Stimulated activated CD8-positive, alpha-beta memory T cell treated with anti-CD3 and anti-CD28 coated beads, Interleukin-12 subunit alpha, Interleukin-12 subunit beta, amount 100 ng/mL, for 24 hours (primary cell): ENCODE results near the gene CADPS2.

Source experiments
- DNase-seq: peaks from one replicate; pipeline ENCODE4 v3.0.0-alpha.2; 2020; ENCODE audit errors: extremely low read depth

CADPS2 gene

DNA sequence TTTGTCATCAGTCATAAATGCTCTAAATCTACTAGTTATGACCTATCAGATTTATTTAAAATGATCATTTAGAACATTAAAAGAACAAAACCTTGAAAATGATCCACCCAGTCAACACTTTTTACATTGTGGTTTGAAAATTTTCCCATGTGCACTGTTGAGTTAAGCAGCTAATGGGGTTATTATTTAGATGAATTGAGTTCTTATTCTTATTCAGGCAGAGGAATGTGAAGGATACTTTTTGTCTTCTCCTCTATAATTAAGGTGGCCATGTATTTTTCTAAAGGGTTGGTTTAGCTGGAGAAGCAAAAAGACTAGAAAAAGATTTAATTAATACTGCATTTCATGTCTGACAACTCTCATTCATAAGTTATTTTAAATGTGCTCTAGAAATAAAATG lies 506.8 kb downstream of the CADPS2 start:
- no peak for DNase-seq

DNA sequence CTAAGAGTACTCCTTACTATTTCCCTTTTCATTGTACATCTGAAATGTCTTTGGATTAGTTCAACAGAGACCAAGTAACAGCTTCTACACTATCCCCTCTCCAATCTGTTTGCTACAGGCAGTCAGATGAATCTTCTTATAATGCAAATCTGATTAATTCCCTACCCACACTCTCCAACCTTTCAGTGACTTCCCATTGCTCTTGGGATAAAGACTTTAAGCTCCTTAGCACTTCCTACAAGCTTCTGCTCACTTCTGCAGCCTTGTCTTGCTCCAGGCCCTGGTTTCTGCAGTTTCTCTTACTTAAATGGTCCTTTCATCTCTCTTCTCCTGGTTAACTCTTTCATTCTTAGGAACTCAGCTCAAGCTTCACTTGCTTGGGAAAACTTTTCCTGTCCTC lies 516.5 kb downstream of the CADPS2 start:
- no peak for DNase-seq

DNA sequence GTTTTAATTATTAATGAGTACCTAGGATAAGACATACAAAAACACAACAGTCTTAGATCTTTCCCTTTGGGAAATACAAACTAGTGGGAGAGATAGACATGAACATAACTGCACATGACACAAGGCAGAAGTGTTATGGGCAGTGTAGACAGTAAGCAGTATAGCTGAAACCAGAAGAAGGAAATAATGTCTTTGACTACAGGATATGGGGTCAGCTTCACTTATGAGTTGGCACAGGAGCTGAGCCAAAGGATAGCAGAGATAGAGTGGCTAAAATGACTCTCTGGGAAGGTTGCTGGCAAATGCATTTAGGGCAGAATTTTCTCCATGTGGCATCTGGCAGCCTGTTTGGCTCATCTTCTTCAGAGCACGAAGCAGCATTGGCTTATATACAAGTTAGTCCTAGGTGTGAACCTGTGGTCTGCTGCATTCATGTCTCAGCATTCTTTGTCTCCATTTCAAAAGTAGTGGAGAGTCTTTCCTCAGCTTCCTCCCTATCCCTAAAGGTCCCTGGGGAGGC lies 521.4 kb downstream of the CADPS2 start:
- no peak for DNase-seq

GRCh38 chr7:122363144-122363543 lies 523.1 kb downstream of the CADPS2 start:
- DNase-seq: no peak

DNA sequence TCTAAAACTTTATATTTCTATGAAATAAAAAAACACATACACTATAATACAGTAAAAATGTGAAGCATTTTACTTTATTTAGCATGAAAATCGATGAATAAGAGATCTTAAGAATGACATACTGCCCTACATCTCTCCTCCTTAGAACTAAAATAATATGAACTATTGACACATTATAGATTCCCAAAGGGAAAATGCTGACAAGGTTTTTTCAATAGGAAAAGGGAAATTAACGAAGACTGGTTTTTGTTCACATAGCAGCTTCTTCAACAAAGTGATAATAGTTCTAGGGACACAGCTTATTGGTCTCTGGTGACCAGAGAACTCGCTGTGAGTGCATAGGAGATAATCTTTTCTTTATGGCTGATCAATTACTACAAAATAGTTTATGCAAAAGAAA lies 523.8 kb downstream of the CADPS2 start:
- no peak for DNase-seq

GRCh38 chr7:122354656-122355055 lies 531.6 kb downstream of the CADPS2 start:
- no peak for DNase-seq

- no peak for DNase-seq
Measured at GRCh38 chr7:122352454-122352853, 533.8 kb downstream of the CADPS2 start.

GRCh38 chr7:122350701-122351100 lies 535.6 kb downstream of the CADPS2 start:
- DNase-seq: no peak

DNA sequence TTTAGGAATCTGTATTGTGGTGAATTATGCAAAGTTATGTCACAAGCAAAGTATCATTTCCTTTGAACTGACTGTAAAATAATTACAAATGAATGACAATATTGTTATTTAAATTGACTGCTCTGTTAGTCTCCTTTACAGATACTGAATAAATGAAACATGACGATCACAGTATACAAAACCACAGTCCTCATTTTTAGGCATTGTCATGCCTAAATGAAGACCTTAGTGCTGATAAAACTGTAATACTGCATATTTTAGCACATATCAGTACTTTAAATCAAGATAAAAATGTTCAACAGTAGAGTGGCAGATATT lies 542.0 kb downstream of the CADPS2 start:
- no peak for DNase-seq

DNA sequence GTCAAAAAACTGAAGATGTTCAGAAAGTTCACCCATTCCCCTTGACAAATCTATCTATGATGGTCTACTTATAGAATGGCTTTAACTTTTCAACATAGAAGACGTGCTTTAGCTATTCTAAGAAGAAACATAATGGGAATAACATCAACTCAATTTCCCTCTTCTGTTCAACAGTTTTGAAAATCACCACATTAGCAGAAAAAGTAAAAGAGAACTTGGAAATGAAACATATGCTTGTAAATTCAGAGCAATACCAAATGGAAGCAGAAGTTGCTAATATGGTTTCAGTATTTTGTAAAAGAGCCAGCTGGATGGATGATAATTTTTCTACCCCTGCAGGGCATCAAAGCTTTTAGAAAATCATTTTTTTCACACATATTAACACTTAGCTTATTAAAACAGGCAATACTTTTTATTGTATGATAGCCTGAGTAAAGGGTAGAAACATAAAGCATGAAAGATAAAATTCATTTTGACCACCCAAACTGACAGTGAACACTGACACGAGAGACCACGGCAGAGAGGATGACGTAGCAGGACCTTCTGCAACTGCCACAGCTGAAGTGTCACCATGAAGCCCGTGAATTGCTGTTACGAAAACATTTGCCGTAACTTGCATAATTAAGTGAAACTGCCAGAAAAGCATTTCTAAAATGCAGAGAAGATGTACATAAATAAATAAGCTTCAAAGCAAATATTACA lies 542.5 kb downstream of the CADPS2 start:
- no peak for DNase-seq

GRCh38 chr7:122340427-122340826 lies 545.8 kb downstream of the CADPS2 start:
- DNase-seq: no peak

DNA sequence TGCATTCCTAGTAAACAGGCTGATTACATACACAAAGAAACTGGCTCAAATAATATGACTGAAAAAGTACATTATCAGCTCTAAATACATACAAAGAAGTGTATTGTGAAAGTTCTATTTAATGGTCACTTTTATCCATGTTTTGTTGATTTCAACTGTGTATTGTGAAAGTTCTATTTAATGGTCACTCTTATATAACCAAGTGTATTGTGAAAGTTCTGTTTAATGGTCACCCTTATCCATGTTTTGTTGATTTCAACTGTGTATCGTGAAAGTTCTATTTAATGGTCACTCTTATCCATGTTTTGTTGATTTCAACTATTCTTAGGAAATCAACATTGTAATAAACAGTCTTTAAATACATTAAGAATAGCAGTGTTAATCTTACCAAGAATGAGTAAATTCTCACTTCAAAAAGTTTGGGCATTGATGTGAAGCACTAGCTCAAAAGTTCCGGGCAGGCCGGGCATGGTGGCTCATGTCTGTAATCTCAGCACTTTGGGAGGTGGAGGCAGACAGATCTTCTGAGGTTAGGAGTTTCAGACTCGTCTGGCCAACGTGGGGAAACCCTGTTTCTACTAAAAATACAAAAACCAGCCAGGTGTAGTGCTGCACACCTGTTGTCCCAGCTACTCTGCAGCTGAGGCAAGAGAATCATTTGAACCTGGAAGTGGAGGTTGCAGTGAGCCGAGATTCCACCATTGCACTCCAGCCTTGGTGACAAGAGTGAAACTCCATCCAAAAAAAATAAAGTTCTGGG lies 546.9 kb downstream of the CADPS2 start:
- DNase-seq: no peak

DNA sequence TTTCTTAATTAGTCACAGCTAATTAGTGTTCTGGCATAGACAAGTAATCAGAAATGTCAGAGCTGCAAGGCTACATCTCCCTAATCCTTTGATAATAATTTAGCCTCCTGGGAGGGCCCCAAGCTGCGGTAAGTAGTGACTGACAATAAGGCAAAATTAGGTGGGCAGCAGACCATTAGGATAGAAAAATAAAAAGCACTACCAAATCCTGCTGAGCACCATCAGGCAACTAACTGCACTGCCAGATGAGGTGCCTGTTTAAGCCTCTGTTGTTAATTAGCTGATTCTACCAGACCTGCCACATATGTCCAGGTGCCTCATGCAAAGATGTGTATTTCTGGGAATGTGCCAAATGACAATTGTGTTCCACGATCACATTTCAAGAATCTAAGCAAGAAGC lies 549.2 kb downstream of the CADPS2 start:
- DNase-seq: no peak

DNA sequence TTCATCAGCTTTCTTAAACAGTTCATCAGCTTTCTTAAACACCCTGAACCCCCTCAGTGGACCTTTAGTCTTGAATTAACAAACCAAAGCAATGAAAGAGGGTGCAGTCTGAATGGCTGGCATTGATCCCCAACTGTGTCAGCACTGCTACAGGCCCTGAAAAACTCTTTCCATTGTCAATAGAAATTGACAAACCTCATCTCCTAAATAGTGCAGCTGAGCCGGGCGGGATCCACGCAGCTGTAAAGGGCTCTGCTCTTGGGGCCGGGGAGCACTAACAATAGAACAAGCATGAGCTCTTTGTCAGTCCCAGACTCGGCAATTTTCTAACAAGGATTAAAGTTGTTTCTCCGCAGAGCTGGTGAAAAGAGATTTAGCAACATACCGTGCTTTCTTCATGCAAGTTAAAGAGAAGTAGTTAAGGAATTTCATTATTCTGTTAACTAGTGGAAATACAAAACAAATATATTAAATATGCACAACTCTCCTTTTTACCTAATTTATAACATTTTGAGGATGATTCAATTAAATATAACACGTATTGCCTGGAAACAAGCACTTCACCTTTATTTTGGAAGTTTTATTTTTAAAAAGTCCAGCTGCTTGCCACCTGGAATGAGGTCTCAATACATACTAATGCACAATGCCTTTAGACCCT lies 557.0 kb downstream of the CADPS2 start:
- no peak for DNase-seq

DNA sequence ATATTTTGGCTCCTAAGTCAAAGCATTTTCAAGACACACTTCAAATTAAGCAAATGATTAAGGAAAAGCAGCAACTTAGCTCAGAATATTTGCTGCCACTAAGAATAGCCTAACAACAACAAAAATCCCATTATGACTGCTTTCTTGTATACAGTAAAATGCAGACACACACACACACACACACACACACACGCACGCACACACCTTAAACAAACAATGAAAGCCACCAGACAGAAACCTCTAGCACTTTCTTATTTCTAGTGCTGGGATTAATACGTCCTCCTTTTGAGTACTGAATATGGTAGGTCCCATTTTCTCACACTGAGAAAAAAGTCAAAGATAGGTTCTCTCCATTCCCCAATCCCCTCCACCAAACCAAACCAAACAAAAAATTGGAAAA lies 558.3 kb downstream of the CADPS2 start:
- no peak for DNase-seq

GRCh38 chr7:122316467-122317388 lies 569.5 kb downstream of the CADPS2 start:
- DNase-seq: no peak

- no peak for DNase-seq
Measured at GRCh38 chr7:122315507-122316466, 570.5 kb downstream of the CADPS2 start.

DNA sequence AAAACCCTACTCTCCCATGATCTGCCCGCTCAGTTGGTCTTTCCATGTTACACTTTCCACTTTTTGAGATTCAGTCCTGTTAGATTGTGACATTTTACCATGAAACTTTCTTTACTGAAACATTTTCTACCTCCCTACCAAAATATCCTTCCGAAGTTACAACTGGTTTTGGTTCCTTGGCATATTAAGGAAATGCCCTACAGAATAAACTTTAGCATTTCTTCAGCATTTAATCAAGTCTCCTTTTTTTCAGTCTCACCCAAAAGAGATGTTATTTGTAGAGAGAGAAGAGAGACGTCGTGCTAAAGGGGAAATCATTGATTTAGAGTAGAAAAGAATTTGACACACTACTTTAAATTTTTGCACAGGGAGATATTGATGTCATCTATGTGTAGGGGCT lies 572.0 kb downstream of the CADPS2 start:
- DNase-seq: no peak

DNA sequence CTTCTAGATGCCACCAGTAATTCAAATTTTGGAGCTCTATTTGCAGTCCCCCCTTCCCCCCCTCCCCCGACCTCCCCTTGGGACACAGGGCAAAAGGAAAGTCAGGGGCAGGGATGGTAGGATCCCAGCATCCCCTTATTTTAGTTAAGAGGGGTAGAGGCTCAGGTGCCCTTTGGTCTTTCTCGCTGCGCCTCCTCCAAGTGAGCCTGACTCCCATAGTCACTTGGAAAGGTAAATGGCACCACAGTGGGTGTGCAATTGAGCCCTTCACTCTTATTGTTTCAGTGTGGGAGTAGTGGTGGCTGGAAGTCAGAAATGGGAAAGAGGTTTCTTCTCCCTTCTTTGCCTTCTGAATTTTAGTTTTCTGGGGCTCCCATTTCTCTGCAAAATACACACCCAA lies 573.5 kb downstream of the CADPS2 start:
- DNase-seq: no peak

- DNase-seq: no peak
Measured at GRCh38 chr7:122311734-122312450, 574.4 kb downstream of the CADPS2 start.
